HG03159 (cell line): Measurements from ENCODE around the gene CNFN.

Experiments used
- ATAC-seq: cut with Tn5 transposase; IDR thresholded peaks from one replicate; pipeline ENCODE4 v1.9.1; 2021; ENCODE audit warnings: mild to moderate bottlenecking, moderate library complexity; ENCODE audit not compliant: unreplicated experiment

Gene CNFN

GRCh38 chr19:42376177-42376555 is 13.9 kb downstream of the CNFN start:
- ATAC-seq, result no peak

DNA sequence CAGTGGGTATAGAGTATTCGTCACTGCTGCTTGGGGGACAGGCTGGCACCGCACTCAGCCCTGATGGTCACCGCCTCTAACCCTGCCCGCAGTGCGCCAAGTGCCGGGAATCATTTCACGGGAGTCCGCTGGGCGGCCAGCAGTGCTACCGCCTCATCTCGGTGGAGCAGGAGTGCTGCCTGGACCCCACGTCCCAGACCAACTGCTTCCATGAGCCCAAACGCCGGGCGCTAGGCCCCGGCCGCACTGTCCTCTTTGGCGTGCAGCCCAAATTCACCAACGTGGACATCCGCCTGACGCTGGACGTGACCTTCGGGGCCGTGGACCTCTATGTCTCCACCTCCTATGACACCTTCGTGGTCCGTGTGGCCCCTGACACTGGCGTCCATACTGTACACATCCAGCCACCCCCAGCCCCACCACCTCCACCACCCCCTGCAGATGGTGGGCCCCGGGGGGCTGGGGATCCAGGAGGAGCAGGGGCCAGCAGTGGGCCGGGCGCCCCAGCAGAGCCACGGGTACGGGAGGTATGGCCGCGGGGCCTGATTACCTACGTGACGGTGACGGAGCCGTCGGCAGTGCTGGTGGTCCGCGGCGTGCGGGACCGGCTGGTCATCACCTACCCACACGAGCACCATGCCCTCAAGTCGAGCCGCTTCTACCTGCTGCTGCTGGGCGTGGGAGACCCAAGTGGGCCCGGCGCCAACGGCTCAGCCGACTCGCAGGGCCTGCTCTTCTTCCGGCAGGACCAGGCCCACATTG is 14.5 kb downstream of the CNFN start:
- ATAC-seq, result no peak

- no peak for ATAC-seq
These were observed 15.2 kb downstream of the CNFN start for GRCh38 chr19:42374826-42375376.

GRCh38 chr19:42370626-42371175 is 19.4 kb downstream of the CNFN start:
- ATAC-seq, result no peak

DNA sequence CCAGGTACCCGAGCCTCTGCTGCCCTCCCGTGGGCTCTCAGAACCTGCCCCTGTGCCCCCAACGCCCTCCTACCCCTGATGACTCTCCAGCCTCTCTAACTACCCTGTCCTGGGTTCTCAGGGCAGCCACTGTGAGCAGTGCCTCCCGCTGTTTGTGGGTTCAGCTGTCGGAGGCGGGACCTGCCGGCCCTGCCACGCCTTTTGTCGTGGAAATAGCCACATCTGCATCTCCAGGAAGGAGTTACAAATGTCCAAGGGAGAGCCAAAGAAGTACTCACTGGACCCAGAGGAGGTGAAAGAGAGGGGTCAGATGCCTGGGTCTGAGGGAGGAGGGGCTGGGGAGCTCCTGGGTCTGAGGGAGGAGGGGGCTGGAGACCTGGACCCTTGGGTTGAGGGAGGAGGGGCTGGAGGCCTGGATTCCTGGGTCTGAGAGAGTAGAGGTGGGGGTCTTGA is 20.0 kb downstream of the CNFN start:
- no peak for ATAC-seq

DNA sequence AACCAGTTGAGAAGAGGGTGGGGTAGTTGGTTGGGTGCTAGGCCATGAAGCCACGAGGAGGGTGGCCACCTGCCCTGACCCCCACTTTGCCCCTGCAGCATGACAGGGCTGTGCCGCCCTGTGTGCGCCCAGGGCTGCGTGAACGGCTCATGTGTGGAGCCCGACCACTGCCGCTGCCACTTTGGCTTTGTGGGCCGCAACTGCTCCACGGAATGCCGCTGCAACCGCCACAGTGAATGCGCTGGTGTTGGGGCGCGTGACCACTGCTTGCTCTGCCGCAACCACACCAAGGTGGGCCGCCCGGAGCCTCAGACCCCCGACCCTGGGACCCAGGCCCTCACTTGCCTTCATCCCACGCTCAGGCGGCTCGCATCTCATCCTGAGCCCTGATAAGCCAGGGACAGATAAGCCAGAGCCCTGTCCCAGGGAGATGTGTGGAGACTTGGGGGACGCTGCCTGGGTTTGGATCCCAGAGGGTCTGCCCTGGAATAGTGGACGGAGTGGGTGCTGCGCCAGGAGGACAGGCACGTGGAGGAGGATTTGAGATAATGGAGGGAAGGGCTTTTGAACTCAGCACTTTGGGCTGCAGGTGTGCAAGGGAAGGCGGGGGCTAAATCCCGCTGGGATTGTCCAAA is 20.5 kb downstream of the CNFN start:
- ATAC-seq, result no peak

DNA sequence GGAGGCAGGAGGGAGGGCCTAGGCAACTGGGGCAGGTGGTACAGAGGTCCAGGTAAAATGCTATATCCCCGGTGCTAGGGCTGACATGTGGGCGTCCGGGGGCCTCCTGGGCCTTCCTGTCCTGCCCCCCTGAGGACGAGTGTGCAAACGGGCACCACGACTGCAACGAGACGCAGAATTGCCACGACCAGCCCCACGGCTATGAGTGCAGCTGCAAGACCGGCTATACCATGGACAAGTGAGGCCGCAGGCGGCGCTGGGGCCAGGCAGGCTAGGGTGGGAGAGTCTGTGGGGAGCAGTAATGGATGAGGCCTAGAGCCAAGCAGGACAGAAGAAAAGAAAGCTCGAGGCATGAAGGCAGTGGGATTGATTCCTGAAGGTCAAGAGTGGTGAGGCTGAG is 21.3 kb downstream of the CNFN start:
- ATAC-seq, result no peak

GRCh38 chr19:42368360-42368759 is 21.7 kb downstream of the CNFN start:
- no peak for ATAC-seq

DNA sequence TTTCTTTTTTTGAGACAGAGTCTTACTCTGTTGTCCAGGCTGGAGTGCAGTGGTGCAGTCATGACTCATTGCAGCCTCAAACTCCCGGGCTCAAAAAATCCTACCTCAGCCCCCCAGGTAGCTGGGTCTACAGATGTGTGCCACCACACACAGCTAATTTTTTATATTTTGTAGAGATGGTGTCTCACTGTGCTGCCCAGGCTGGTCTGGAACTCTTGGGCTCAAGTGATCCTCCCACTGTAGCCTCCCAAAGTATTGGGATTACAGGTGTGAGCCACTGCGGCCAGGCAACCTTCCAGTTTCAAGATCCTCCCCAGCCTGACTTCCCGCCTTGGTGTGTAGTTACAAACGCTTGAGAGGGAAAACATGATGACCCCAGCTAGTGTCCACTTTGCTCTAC is 22.2 kb downstream of the CNFN start:
- ATAC-seq, result no peak

- ATAC-seq, result no peak
These were observed 23.4 kb downstream of the CNFN start for GRCh38 chr19:42366673-42367072.

DNA sequence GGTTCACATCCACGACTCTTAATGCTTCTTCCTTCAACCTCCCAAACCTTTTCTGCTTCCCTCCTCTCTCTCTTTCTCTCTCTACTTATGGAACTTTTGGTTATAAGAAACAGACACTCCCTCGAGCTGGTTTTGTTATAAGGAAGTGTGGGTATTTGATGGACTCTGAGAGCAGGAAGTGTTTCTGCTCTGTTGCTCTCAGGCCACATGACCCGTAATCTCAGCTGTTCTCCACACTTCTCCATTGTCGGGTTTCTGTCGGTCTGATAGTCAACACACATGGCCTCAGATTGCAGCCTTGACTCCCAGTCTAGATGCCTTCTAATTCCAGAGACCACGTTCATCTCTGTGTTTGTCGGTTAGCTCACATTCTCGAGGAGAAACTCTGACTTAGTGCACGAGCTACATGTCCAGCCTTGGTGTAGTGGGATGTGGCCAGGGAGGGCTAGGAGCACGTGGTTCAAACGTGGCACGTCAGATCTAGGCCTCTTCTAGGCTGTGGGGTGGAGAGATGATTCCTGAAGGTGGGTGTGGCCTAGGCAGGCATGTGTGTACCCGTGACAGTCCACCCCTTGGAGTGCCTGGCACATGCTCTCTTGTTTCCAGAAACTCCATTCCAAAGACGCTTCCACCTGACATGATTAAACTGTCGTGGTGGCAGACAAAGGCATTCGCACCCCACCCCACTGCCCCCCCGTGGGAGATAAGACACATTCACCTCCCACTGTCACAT is 26.3 kb downstream of the CNFN start:
- ATAC-seq, result no peak

DNA sequence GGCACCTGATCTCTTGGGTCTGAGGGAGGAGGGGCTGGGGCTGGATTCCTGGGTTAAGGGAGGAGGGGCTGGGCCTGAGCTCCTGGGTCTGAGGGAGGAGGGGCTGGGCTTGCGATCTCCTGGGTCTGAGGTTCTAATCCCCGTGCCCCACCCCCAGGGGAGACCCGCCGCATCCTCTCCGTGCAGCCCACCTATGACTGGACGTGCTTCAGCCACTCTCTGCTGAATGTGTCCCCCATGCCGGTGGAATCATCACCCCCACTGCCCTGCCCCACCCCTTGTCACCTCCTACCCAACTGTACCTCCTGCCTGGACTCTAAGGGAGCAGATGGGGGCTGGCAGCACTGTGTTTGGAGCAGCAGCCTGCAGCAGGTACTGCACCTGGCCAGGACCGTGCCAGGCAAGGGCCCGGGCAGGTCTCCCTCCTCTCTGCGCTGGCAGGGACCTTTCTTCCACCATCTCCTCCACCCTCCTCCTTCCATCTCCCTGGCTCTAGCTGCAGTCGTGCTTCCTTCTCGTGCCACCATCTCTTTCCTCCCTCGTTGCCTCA is 27.1 kb downstream of the CNFN start:
- ATAC-seq, result no peak

DNA sequence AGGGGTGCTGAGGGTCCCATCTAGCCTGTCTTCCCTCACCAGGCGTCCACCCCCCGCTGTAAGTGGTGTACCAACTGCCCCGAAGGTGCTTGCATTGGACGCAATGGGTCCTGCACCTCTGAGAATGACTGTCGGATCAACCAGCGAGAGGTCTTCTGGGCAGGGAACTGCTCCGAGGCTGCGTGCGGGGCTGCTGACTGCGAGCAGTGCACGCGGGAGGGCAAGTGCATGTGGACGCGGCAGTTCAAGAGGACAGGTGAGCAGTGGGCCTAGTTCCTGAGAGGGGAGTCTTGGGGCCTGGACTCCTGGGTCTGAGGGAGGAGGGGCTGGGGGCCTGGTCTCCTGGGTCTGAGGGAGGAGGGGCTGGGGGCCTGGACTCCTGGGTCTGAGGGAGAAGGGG is 27.8 kb downstream of the CNFN start:
- no peak for ATAC-seq

DNA sequence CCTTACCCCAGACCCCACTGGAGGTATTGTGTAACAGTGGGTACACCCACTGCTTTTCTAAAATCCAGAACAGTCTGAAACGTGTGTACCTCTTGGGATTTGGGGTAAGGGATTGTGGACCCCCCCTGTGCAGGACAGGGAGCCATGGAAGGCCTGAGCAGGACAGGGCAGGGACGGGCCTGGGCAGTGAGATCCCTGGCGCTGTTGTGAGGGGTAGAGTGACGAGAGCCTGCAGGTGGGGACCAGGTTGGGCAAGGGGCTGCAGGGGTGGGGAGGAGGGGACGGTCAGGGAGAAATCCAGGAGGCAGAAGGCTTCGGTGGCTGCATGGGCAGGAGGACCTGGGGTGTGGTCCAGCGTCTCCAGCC is 28.6 kb downstream of the CNFN start:
- no peak for ATAC-seq

DNA sequence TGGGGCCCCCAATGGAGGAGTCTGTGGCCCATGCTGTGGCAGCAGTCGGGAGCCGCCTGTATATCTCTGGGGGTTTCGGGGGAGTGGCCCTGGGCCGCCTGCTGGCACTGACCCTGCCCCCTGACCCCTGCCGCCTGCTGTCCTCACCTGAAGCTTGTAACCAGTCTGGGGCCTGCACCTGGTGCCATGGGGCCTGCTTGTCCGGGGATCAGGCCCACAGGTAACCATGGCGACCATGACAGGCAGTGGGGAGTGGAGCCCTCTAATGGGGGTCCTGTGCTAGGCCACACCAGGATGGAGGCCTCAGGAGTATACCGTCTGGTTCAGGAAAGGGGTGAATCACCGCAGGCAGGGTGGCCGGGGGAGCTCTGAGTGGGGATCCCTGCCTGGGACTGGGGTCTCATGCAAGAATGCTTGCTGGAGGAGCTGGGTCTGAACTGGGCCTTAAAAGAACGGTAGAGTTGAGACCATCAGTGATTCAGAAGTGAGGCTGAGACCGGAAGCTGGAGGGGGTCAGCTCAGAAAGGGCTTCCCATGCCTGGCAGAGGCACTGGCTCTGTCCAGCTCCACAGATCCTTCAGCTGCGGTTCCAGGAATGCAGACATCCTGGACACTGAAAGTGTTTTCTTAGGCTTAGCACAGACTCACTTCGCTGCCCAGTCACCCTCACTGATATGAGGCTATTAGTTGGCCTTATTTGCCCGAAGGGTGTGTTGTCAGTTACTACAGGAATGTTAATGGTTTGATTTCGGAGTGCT is 29.1 kb downstream of the CNFN start:
- ATAC-seq, result no peak

DNA sequence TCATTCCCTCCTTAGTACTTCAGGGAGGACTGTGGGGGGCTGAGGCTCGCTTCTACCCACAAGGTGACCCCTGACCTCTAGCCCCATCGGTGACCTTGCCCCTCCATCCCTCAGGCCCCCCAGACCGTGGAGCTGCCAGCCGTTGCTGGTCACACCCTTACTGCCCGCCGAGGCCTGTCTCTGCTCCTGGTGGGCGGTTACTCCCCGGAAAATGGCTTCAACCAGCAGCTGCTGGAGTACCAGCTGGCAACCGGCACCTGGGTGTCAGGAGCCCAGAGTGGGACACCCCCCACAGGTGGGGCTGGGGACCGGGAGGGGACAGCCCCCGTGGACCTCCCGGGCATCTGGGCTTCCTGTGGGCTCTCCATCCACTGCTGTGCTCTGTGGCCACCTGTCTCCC is 32.8 kb downstream of the CNFN start:
- no peak for ATAC-seq

DNA sequence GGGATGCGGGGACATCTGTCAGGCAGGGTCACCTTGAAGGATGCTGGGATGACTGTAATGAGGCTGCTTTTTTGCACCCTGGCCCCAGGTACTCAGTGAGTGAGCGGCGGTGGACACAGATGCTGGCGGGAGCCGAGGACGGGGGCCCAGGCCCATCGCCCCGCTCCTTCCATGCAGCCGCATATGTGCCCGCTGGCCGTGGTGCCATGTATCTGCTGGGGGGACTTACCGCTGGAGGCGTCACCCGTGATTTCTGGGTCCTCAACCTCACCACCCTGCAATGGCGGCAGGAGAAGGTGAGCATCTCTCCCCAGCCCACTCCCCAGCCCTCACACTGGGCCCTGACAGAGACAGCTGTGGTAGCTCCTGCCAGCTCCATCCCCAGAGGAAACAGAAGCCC is 33.4 kb downstream of the CNFN start:
- no peak for ATAC-seq

DNA sequence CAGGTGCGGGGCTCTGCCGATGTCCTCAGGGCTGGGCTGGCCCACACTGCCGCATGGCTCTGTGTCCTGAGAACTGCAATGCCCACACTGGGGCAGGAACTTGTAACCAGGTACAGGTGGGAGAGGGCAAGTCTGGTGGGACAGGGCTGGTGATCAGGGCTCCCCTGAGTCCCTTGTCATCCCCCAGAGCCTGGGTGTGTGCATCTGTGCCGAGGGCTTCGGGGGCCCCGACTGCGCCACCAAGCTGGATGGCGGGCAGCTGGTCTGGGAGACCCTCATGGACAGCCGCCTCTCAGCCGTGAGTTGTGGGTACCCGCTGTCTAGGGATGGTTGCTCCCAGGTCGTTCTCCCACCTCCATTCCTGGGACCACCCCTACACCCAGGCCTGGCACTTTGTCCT is 34.2 kb downstream of the CNFN start:
- no peak for ATAC-seq

GRCh38 chr19:42353341-42354015 is 36.6 kb downstream of the CNFN start:
- ATAC-seq, result no peak
